CD4-positive, CD25-positive, alpha-beta regulatory T cell (primary cell): ENCODE data around the gene GYS2. TPM values are rescaled to one million over a fixed set of nuclear protein-coding genes. Genes with fewer than 3 reads are reported as not detected.

Experiments used
- ATAC-seq, 2 donors: fragments of 150-1000 bp; cut with Tn5 transposase; one replicate each; pipeline ENCODE4 v1.10.0; 2021; ENCODE audit warnings: low read depth in 2 of 2, moderate number of reproducible peaks in 2 of 2, moderate library complexity in 1 of 2
- DNase-seq, 3 donors: peaks; one replicate each; pipeline versions ENCODE4 v3.0.0 to v3.0.0-alpha.2; 2012 to 2022; ENCODE audit warnings: mixed read lengths in 1 of 3
- H3K27ac ChIP-seq: one replicate; pipeline ENCODE4 v1.7.0; 2013; ENCODE audit warnings: mild to moderate bottlenecking, low read length; ENCODE audit not compliant: insufficient read depth, poor library complexity, severe bottlenecking
- H3K27me3 ChIP-seq: one replicate; pipeline ENCODE4 v1.7.0; 2013; ENCODE audit warnings: low read length; ENCODE audit not compliant: control insufficient read depth, insufficient read depth
- H3K36me3 ChIP-seq: one replicate; pipeline ENCODE4 v1.7.0; 2013; ENCODE audit warnings: mild to moderate bottlenecking, low read length, moderate library complexity; ENCODE audit not compliant: control insufficient read depth, insufficient read depth
- H3K4me1 ChIP-seq: 2 replicates; pipeline ENCODE4 v1.7.0; 2013; ENCODE audit warnings: mild to moderate bottlenecking, low read length; ENCODE audit not compliant: insufficient read depth, control insufficient read depth, poor library complexity, severe bottlenecking
- H3K4me3 ChIP-seq: one replicate; pipeline ENCODE4 v1.7.0; 2013; ENCODE audit warnings: low read depth, mild to moderate bottlenecking, low read length, moderate library complexity
- H3K9me3 ChIP-seq, 2 experiments: 1 replicate in 1 of 2; 2 replicates in 1 of 2; pipeline ENCODE4 v1.7.0; 2013; ENCODE audit warnings: low read length in 2 of 2, mild to moderate bottlenecking in 1 of 2, moderate library complexity in 1 of 2; ENCODE audit not compliant: control insufficient read depth in 2 of 2
- H3K27ac Mint-ChIP-seq, 3 donors: one replicate each; pipeline ENCODE4 v1.8.0; 2020 to 2022; ENCODE audit warnings: mild to moderate bottlenecking in 3 of 3, mixed read lengths in 3 of 3, moderate library complexity in 2 of 3
- H3K27me3 Mint-ChIP-seq: one replicate; pipeline ENCODE4 v1.8.0; 2022; ENCODE audit warnings: mild to moderate bottlenecking, mixed read lengths
- H3K36me3 Mint-ChIP-seq: one replicate; pipeline ENCODE4 v1.8.0; 2020; ENCODE audit warnings: mixed read lengths
- H3K4me1 Mint-ChIP-seq, 4 donors: one replicate each; pipeline ENCODE4 v1.8.0; 2020 to 2022; ENCODE audit warnings: mixed read lengths in 4 of 4, mild to moderate bottlenecking in 1 of 4
- H3K4me3 Mint-ChIP-seq, 4 donors: one replicate each; pipeline ENCODE4 v1.8.0; 2020 to 2022; ENCODE audit warnings: mild to moderate bottlenecking in 4 of 4, mixed read lengths in 4 of 4, moderate library complexity in 3 of 4
- H3K9me3 Mint-ChIP-seq, 7 donors: one replicate each; pipeline ENCODE4 v1.8.0; 2020 to 2022; ENCODE audit warnings: mixed read lengths in 7 of 7, mild to moderate bottlenecking in 3 of 7, moderate library complexity in 2 of 7
- polyA plus RNA-seq, 4 donors: library from polyadenylated mRNA; unstranded; fragments of 300-500 nt; fragmentation: Illumina TruSeq; gene quantifications; one replicate each; pipeline ENCODE4 v1.2.3, GENCODE V29; 2021
- total RNA-seq: library from RNA; stranded (reverse); gene quantifications from one replicate; pipeline ENCODE4 v1.2.3, GENCODE V29; 2022

The GYS2 gene
- total and polyA plus RNA-seq, 5 donors from 2014 or later, result 0.08 to 0.09 TPM; not detected in 3

DNA sequence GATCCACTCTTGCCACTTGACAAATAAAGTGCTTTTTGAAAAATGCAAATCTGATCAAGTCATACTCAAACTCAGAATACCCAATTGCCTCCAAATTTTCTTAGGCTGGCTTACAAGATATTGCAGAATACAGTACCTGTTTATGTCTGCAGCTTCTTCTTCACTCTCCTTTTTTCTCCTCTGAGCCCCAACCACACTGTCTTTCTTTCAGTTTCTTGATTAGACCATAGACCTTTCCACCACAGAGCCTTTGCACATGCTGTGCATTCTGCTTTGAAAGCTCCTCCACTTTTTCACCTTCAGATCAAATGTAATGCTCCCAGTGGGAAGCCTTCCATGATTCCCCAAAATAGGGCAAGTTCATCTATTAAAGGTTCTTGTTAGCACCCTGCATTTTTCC, 13.9 kb upstream of the GYS2 start:
- Histone ChIP-seq H3K36me3 (no peaks in the 10 kb centered on the region), H3K27ac (no peak overlapping the region), H3K4me1 (peaks cover 30% of the 10 kb centered on the region), H3K4me3 (no peak overlapping the region), H3K27me3 (no peaks in the 10 kb centered on the region), H3K9me3 (no peaks in the 10 kb centered on the region)
- peak overlapping the region; percentile 89 to 91 (median 89) for H3K27ac Mint-ChIP-seq
- ATAC-seq (no peak), DNase-seq (peak in 1 of 3 donors; percentile 37)
- peaks cover 35 to 71% (median 45%) of the 10 kb centered on the region in 4 donors for H3K4me1 Mint-ChIP-seq
- peaks cover 4% of the 10 kb centered on the region for H3K27me3 Mint-ChIP-seq
- H3K9me3 Mint-ChIP-seq, result peaks cover 0 to 11% (median 2%) of the 10 kb centered on the region in 7 donors
- H3K4me3 Mint-ChIP-seq, result peak overlapping the region in 3 of 4 donors; percentile 17 to 24 (median 18)
- peaks cover 14% of the 10 kb centered on the region for H3K36me3 Mint-ChIP-seq

DNA sequence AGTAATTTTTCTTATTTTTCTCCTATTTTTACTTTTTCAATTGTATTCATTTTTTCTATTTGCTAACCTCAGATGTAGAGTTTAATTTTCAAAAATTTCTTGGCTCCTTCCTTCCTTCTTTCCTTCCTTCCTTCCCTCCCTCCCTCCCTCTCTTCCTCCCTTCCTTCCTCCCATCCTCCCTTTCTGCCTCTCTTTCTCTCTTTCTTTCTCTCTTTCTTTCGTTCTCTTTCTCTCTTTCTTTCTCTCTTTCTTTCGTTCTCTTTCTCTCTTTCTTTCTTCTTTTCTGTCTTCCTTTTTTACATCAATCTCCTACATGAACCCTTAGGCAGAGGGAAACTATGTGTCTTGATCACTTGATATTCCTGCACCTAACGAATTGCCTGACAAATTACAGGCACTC, 12.4 kb upstream of the GYS2 start:
- Mint-ChIP-seq H3K4me3 (peak overlapping the region in 2 of 4 donors; percentile 29 to 65), H3K27me3 (peaks cover 4% of the 10 kb centered on the region), H3K4me1 (peaks cover 43 to 82% (median 54%) of the 10 kb centered on the region in 4 donors), H3K27ac (peak overlapping the region; percentile 43 to 91 (median 89)), H3K36me3 (peaks cover 14% of the 10 kb centered on the region), H3K9me3 (peaks cover 0 to 11% (median 2%) of the 10 kb centered on the region in 7 donors)
- Histone ChIP-seq H3K36me3 (no peaks in the 10 kb centered on the region), H3K27me3 (no peaks in the 10 kb centered on the region), H3K27ac (no peak overlapping the region), H3K4me1 (peaks cover 42% of the 10 kb centered on the region), H3K9me3 (no peaks in the 10 kb centered on the region), H3K4me3 (no peak overlapping the region)
- no peak for DNase-seq
- no peak for ATAC-seq

DNA sequence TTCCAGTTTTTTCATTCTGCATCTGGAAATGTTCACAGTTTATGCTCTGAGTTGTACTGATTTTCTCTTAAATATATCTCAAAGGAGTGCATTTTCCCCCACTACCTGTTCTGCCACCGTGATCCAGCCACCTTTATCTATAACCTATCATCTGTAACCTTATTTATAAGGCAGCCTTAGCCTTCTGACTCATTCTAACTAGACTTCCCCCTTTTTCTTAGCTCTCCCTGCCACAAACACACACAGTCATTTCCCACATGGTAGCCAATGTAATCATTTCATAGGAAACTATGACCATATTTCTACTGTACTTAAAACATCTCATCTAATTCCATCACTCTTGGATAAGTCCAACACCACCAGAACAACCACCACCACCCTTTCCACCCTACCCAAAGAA, 10.8 kb upstream of the GYS2 start:
- no peaks in the 10 kb centered on the region for H3K27me3 ChIP-seq
- ATAC-seq (peak; percentile 46 to 57), DNase-seq (peak in 1 of 3 donors; percentile 40)
- H3K9me3 Mint-ChIP-seq, result peaks cover 0 to 11% (median 2%) of the 10 kb centered on the region in 7 donors
- H3K36me3 ChIP-seq, result no peaks in the 10 kb centered on the region
- peak overlapping the region; percentile 90 to 98 (median 91) for H3K27ac Mint-ChIP-seq
- H3K4me1 ChIP-seq, result peaks cover 42% of the 10 kb centered on the region
- H3K4me3 Mint-ChIP-seq, result peak overlapping the region; percentile 52 to 91 (median 80)
- peak overlapping the region; percentile 76 for H3K4me3 ChIP-seq
- H3K36me3 Mint-ChIP-seq, result peaks cover 14% of the 10 kb centered on the region
- H3K27ac ChIP-seq, result peak overlapping the region; percentile 71
- peaks cover 4% of the 10 kb centered on the region for H3K27me3 Mint-ChIP-seq
- peaks cover 42 to 76% (median 53%) of the 10 kb centered on the region in 4 donors for H3K4me1 Mint-ChIP-seq
- H3K9me3 ChIP-seq, result no peaks in the 10 kb centered on the region

DNA sequence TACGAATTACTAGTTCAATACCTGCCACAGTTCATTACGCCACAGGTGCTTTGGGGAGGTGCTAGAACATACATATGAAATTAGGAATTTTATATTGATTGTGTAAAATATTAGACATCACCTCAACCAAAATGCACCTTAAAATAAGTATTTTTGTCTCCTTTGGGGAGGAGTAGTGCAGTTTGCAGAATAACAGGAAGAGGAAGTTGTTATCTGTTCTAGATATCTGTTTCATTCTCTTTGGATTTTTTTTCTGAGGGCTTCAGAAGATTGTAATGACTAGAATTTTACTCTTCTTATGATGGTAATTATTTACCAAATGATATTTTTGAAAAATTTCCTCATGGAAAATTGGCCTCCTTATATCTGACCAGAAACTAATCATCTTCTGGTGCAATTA, 9.9 kb upstream of the GYS2 start:
- peak overlapping the region; percentile 90 to 98 (median 91) for H3K27ac Mint-ChIP-seq
- Histone ChIP-seq H3K9me3 (no peaks in the 10 kb centered on the region), H3K36me3 (no peaks in the 10 kb centered on the region), H3K27me3 (no peaks in the 10 kb centered on the region), H3K4me1 (peaks cover 42% of the 10 kb centered on the region), H3K4me3 (peak overlapping the region; percentile 76), H3K27ac (peak overlapping the region; percentile 71)
- peak overlapping the region; percentile 52 to 91 (median 80) for H3K4me3 Mint-ChIP-seq
- H3K9me3 Mint-ChIP-seq, result peaks cover 0 to 11% (median 2%) of the 10 kb centered on the region in 7 donors
- ATAC-seq (peak; percentile 73 to 74), DNase-seq (peak in 2 of 3 donors; percentile 54 to 71)
- H3K27me3 Mint-ChIP-seq, result peaks cover 4% of the 10 kb centered on the region
- peaks cover 38 to 72% (median 54%) of the 10 kb centered on the region in 4 donors for H3K4me1 Mint-ChIP-seq
- H3K36me3 Mint-ChIP-seq, result peaks cover 14% of the 10 kb centered on the region

DNA sequence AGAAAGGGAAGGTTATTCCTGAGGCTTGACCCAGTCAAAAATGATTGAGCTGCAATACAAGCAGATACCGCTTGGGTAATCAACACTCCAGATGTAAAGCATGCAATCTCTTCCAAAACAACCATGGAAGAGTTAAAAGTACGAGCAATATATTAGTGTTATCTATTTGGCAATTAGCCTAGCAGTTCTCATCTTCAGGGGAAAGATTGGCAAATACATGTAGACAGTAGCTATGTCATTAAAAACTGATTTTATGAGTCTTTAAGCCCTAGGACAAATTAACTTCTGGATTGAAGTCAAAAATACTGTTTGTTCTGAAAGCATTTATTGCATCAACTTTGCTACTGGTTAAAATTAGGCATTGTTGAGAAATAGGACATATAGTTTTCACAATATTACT, 9.3 kb upstream of the GYS2 start:
- ATAC-seq (no peak), DNase-seq (no peak)
- Mint-ChIP-seq H3K4me3 (peak overlapping the region; percentile 3 to 91 (median 52)), H3K36me3 (peaks cover 14% of the 10 kb centered on the region), H3K9me3 (peaks cover 0 to 9% (median 2%) of the 10 kb centered on the region in 7 donors), H3K27me3 (peaks cover 4% of the 10 kb centered on the region), H3K27ac (peak overlapping the region; percentile 90 to 98 (median 91)), H3K4me1 (peaks cover 36 to 68% (median 50%) of the 10 kb centered on the region in 4 donors)
- Histone ChIP-seq H3K27ac (peak overlapping the region; percentile 34), H3K27me3 (no peaks in the 10 kb centered on the region), H3K9me3 (no peaks in the 10 kb centered on the region), H3K4me3 (peak overlapping the region; percentile 76), H3K4me1 (peaks cover 42% of the 10 kb centered on the region), H3K36me3 (no peaks in the 10 kb centered on the region)

DNA sequence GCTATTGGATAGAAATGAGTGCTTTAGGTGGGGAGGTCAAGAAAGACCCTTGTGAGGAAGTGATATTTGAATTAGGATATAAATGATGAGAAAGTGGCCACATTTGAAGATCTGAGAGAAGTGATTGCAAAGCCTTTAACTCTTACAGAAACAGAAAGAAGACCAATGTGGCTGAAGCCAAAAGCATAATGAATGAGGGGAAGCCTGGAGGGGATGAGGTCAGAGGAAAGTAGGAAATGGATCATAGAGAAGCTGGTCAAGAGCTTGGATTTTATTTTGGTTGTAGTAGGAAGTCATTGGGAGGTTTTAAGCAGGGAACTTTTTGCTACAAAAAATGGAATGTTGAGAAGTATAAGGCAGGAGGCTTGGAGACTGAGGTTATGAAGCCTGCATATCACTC, 3.5 kb upstream of the GYS2 start:
- Mint-ChIP-seq H3K36me3 (no peaks in the 10 kb centered on the region), H3K4me3 (no peak overlapping the region), H3K27me3 (peaks cover 11% of the 10 kb centered on the region), H3K9me3 (no peaks in the 10 kb centered on the region), H3K4me1 (peaks cover 5 to 13% (median 9%) of the 10 kb centered on the region in 4 donors), H3K27ac (no peak overlapping the region)
- H3K27me3 ChIP-seq, result peaks cover 2% of the 10 kb centered on the region
- no peak overlapping the region for H3K27ac ChIP-seq
- H3K4me3 ChIP-seq, result no peak overlapping the region
- no peak for ATAC-seq
- no peaks in the 10 kb centered on the region for H3K36me3 ChIP-seq
- H3K9me3 ChIP-seq, result no peaks in the 10 kb centered on the region
- H3K4me1 ChIP-seq, result peaks cover 13% of the 10 kb centered on the region
- DNase-seq, result no peak

DNA sequence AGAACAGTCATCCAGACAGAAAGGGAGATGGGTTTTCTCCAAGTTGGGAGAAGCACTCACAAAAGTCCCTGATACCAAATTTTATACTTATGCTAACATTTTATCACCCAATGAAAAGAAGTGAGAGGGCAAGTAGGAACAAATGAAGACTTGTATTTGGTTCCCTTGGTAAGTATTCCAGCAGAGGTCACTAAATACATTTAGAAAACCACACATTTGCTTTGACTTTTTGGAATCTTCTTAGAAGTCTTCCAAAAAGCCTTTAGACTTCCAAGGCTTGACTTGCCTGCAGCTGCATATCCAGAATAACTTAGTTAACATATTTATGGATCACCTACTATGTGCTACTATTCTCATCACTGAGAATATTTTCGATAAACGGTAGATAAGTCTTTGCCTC, 3.1 kb upstream of the GYS2 start:
- Histone ChIP-seq H3K4me3 (no peak overlapping the region), H3K4me1 (peaks cover 8% of the 10 kb centered on the region), H3K27ac (no peak overlapping the region), H3K36me3 (no peaks in the 10 kb centered on the region), H3K27me3 (peaks cover 2% of the 10 kb centered on the region), H3K9me3 (no peaks in the 10 kb centered on the region)
- Mint-ChIP-seq H3K9me3 (no peaks in the 10 kb centered on the region), H3K4me3 (no peak overlapping the region), H3K27me3 (peaks cover 16% of the 10 kb centered on the region), H3K27ac (no peak overlapping the region), H3K36me3 (no peaks in the 10 kb centered on the region), H3K4me1 (peaks cover under 1 to 8% (median 5%) of the 10 kb centered on the region in 4 donors)
- peak in 2 of 3 donors; percentile 40 to 53 for DNase-seq
- no peak for ATAC-seq

DNA sequence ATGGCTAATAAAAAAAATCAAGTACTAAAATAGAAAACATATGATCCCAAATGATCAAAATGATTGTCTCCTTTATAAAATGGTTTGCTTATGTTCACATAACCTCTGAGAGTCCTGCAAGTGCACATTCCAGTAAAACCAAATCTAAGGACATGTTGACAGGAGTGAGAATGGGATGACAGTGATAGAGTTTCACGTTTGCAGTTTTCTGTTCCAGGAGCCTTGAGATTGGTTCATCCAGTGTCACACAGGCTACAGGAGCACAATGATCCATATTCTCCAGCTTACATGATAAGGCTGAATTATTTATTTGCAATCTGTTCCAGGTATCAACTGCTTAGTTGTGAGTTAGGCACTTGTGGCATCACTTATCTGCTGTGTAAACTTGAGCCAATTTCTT, 1.5 kb upstream of the GYS2 start:
- H3K36me3 ChIP-seq, result no peaks in the 10 kb centered on the region
- peaks cover 22% of the 10 kb centered on the region for H3K27me3 Mint-ChIP-seq
- DNase-seq (no peak), ATAC-seq (no peak)
- H3K4me3 Mint-ChIP-seq, result no peak overlapping the region
- no peak overlapping the region for H3K27ac Mint-ChIP-seq
- H3K4me1 ChIP-seq, result peaks cover 4% of the 10 kb centered on the region
- H3K4me3 ChIP-seq, result no peak overlapping the region
- H3K27me3 ChIP-seq, result peaks cover 2% of the 10 kb centered on the region
- no peaks in the 10 kb centered on the region for H3K9me3 ChIP-seq
- no peaks in the 10 kb centered on the region for H3K36me3 Mint-ChIP-seq
- H3K9me3 Mint-ChIP-seq, result no peaks in the 10 kb centered on the region
- H3K27ac ChIP-seq, result no peak overlapping the region
- peaks cover 0 to 3% (median 1%) of the 10 kb centered on the region in 4 donors for H3K4me1 Mint-ChIP-seq
